GM19023 (cell line): ENCODE data around the gene KRT32.

ENCODE experiments used
- ATAC-seq: cut with Tn5 transposase; IDR thresholded peaks from one replicate; pipeline ENCODE4 v1.9.1; 2021; ENCODE audit warnings: mild to moderate bottlenecking, moderate library complexity; ENCODE audit not compliant: unreplicated experiment

The KRT32 gene

GRCh38 chr17:41466988-41467387 is at the start of gene KRT32:
Gene KRT32 (minus strand): TSS chr17:41467386. CDS start chr17:41467325, 61 bp downstream.
- no peak for ATAC-seq

- no peak for ATAC-seq
Measured at GRCh38 chr17:41516830-41517283, 49.7 kb upstream of the KRT32 start.

- no peak for ATAC-seq
Measured at GRCh38 chr17:41516147-41516829, 49.1 kb upstream of the KRT32 start.

- no peak for ATAC-seq
Measured at GRCh38 chr17:41513168-41513547, 46.0 kb upstream of the KRT32 start.

- no peak for ATAC-seq
Measured at GRCh38 chr17:41512546-41513167, 45.5 kb upstream of the KRT32 start.

GRCh38 chr17:41511716-41512115 is 44.5 kb upstream of the KRT32 start:
- no peak for ATAC-seq

DNA sequence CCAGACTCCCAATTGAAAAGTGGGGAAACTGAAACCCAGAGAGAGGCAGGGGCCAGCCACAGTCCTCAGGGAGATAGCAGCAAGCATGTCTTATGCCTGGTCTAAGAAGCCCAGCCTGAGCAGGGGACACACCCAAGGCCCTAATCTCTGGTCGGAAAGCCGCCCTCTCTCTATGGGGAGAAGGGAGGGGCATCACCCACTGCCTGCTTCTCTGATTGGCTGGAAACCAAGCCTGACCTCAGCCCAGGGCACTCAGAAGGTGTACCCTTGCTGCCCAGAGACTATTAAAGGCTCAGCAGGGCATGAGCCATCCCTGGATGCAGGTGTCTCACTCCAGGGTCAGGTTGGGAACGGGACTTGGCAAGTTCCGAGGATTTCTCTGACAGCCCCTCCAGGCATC is 43.9 kb upstream of the KRT32 start:
- no peak for ATAC-seq

DNA sequence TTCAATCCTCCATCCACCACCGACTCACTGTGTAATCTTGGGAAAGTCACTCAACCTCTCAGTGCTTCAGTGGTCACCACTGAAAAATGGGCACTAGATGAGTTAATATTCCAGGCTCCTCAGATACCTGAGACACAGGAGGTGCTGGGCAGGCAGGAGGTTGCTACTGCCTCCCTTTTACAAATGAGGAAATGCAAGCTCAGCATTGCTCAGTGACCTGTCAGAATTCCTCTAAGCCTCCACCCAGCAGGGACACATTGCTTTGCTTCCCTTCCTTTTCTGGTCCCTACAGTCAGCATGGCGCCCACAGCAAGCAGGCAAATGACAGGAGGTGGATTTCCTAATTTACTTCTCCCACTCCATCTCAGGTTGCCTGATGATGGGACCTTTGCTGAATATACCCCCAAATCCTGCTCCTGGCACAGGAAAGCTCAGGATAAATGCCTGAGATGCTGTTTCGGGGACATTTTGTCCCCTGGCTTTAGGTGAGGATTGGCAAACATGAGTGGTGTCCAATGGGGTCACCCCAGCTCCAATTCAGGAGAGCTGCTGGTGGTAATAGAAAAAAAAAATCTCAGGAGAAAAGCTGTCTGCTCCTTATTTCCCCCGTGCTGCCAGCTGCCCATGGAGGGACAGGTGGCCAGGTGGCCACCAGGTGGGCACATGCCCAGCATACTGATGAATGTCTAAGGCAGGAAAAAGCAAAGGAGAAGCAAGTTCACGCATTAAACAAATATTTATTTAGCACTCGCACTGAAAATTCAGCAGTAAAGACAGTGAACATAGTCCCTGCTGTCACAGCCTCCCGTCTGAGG is 43.3 kb upstream of the KRT32 start:
- no peak for ATAC-seq

DNA sequence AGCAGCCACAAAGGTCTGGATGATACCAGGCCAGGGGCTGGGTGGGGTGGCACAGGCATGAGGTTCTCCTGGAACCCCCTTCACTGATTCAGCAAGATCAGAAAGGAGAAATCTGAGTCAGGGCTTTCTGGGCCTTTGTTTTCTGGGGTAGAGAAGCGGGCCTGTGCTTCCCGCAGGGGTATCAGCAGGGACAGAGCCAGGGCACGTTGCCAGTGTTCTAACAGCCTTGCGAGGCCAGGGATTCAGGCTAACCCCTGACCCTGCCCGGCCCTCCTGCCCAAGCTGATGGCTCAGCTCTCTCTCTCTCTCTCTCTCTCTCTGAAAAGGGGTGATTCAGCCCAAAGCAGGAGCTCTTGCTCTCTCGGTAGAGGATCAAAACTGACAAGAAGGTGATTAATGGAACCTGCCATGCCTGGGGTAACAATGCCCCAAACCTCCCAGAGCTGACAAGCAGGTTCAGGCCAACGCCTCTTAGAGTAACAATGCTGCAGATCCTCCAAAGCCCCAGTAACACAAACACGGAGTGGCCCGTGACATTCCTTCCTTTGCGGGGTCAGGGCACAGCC is 40.2 kb upstream of the KRT32 start:
- no peak for ATAC-seq

- ATAC-seq, result no peak
Measured at GRCh38 chr17:41505809-41506767, 38.9 kb upstream of the KRT32 start.

DNA sequence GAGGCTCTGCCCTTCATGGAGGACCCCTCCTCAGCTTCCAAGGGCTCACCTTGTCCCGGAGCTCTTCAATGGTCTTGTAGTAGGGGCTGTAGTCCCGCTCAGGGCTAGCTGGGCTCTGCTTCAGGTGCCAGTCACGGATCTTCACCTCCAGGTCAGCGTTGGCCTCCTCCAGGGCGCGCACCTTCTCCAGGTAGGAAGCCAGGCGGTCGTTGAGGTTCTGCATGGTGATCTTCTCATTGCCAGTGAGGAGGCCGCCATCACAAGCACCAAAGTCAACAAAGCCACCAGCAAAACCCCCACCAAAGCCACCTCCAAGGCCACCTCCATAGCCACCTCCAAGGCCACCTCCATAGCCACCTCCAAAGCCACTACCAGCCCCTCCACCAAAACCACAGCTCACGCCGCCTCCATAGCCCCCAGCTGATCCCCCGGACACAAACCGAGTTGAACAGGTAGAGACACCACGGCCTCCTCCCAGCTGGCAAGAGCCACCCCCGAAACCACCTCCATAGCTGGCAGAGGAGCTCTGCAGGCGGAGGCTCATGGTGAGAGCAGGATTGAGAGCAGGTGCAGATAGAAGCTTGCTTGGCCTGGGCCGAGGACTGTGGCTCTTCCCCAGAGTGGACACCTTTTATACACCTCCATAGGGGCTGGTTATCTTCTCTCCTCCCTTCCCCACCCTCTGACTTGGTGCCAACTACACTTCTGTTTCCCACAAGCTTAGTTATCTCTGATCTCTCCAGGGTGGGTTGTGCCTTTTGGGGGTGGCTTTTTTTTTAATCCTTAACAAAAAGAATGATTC is 38.0 kb upstream of the KRT32 start, which contains the start of gene KRT13:
Gene KRT13, minus strand, starts transcription at position 606 of the 802 bp plus-strand sequence. Its CDS starts 62 bp downstream, at position 544.
- no peak for ATAC-seq

GRCh38 chr17:41504246-41504977 is 37.2 kb upstream of the KRT32 start:
- ATAC-seq, result no peak

DNA sequence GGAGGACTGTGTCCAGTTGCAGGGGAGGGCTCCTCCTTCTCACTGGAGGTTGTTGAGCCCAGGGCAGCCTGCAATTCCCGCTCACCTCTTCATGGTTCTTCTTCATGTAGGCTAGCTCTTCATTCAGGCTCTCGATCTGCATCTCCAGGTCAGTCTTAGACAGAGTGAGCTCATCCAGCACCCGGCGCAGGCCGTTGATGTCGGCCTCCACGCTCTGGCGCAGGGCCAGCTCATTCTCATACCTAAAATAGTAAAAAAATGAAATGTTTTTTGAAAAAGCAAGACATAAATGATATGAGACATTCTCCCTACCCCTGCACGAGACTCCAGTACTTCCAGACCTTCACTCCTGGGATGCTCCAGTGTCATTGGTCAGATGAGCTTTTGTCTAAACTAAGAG is 36.0 kb upstream of the KRT32 start:
- ATAC-seq, result no peak

DNA sequence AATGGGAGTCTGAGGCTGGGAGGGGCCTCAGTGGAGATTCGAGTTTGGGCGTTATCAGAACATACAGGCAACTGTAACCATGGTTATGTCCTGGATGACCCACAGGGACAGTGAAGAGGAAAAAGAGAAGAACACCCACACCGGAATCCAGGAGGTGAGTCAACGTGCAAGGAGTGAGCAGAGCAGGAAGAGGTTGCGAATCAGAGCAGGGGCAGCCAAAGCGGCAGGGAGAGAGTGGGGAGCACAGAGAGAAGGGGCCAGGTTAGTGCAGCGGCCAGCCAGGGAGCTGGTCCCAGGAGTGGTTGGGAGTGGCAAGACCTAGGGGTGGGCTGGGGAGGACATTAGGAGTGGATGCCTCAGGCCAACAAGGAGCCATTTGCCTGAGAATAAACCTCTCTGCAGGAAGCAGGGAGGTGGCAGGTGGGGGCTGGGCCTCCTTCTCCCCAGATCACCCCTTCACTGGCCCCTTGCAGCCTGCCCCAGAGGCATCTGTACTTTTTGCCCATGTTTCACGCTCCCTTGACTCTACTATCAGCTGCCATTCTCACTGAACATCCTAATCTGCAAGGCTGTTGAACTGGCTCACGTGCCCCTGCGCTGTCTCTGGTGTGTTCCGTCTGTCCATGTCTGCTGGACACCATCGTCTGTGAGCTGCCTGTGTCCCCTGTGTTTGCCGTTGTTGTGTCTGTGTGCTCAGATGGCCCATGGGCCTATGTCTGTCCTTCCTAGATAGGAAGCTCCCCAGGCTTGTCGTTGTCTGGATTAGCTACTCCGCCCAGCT is 33.1 kb upstream of the KRT32 start:
- ATAC-seq, result no peak

DNA sequence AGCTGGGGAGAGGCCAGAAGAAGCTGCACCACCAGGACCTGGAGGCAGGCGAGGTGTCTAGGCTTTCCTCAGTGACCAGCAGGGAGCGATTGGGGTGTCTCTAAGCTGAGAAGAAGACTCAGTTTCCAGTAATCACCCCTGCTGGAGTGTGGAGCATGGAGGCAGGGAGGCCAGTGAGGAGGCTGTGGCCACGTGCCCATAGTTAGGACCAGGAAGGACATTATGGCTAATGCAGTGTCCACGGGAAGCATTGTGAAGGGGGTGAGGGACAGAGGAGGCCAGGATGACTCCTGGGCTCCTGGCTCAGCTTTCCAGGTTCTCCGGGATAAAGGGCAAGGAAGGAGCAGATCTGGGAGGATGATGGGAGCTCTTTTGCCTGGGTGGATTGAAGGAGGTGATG is 32.5 kb upstream of the KRT32 start:
- no peak for ATAC-seq

DNA sequence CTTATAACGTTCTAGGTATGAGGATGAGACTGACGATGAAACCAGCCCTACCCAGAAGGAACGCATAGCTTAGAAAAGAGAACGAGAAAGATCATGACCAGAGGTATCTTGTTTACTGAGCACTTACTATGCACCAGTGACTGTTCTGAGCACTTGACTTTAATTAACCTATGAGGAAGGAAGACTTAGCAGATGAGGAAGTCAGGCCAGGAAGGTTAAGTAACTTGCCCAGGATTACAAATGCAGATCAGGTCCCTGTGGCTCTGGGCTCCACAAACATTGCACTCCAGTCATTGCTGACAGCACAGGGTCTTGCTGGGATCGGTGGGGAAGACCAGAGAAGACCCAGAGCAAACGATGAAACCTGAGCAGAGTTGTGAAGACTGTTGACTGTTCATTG is 31.1 kb upstream of the KRT32 start:
- ATAC-seq, result no peak

GRCh38 chr17:41496803-41497484 is 29.8 kb upstream of the KRT32 start:
- ATAC-seq, result no peak
